HepG2 (cell line): ENCODE measurements around the gene P2RY2. TPM values are rescaled to one million over a fixed set of nuclear protein-coding genes. Genes with fewer than 3 reads are reported as not detected.

Experiments used
- ATRX ChIP-seq: sonication (generic); formaldehyde crosslinking; IDR thresholded peaks from 2 replicates; pipeline ENCODE4 v1.4.0; 2020; ENCODE audit warnings: missing genetic modification reagents, borderline replicate concordance
- BCL6 ChIP-seq: IDR thresholded peaks from 2 replicates; pipeline ENCODE4 v1.6.1; 2016; ENCODE audit warnings: missing genetic modification reagents, missing compliant biosample characterization
- CCAR2 ChIP-seq: fragments of 200-400 bp; formaldehyde crosslinking; optimal IDR thresholded peaks from 2 replicates; pipeline ENCODE3; 2018; ENCODE audit warnings: low read depth, mild to moderate bottlenecking, low read length, moderate library complexity
- GABPA ChIP-seq, 2 experiments: IDR thresholded peaks; 2 replicates each; pipeline ENCODE4 v1.6.1; 2011 to 2016; ENCODE audit warnings: low read depth in 2 of 2, low read length in 1 of 2, missing biosample characterization in 1 of 2, missing genetic modification characterization in 1 of 2
- IRF1 ChIP-seq: sonication (generic); formaldehyde crosslinking; IDR thresholded peaks from 2 replicates; pipeline ENCODE4 v1.4.0; 2020; ENCODE audit warnings: low read depth, mild to moderate bottlenecking, missing genetic modification reagents
- ISL2 ChIP-seq: sonication (generic); formaldehyde crosslinking; IDR thresholded peaks from 2 replicates; pipeline ENCODE4 v1.5.0; 2020; ENCODE audit warnings: missing genetic modification reagents
- MIER2 ChIP-seq: IDR thresholded peaks from 2 replicates; pipeline ENCODE4 v1.6.1; 2016; ENCODE audit warnings: missing biosample characterization, missing genetic modification reagents
- NKX3-1 ChIP-seq: sonication (generic); formaldehyde crosslinking; IDR thresholded peaks from 2 replicates; pipeline ENCODE4 v1.5.0; 2020; ENCODE audit warnings: missing genetic modification reagents
- PAX8 ChIP-seq: sonication (generic); formaldehyde crosslinking; IDR thresholded peaks from 2 replicates; pipeline ENCODE4 v1.8.0; 2022; ENCODE audit warnings: mild to moderate bottlenecking, missing genetic modification reagents, borderline replicate concordance
- REST ChIP-seq, 2 experiments: IDR thresholded peaks; 2 replicates each; pipeline ENCODE4 v1.6.1; 2011 to 2012; ENCODE audit warnings: low read length in 2 of 2, borderline replicate concordance in 1 of 2, low read depth in 1 of 2, mild to moderate bottlenecking in 1 of 2, moderate library complexity in 1 of 2
- RFX1 ChIP-seq: fragments of 450-650 bp; IDR thresholded peaks from 2 replicates; pipeline ENCODE4 v1.6.1; 2017
- SAP130 ChIP-seq: IDR thresholded peaks from 2 replicates; pipeline ENCODE4 v1.6.1; 2016; ENCODE audit warnings: low read depth
- SOX5 ChIP-seq: IDR thresholded peaks from 2 replicates; pipeline ENCODE4 v1.6.1; 2016; ENCODE audit warnings: borderline replicate concordance
- XBP1 ChIP-seq: sonication (generic); formaldehyde crosslinking; IDR thresholded peaks from 2 replicates; pipeline ENCODE4 v1.5.0; 2020; ENCODE audit warnings: missing genetic modification reagents
- ZBTB10 ChIP-seq: sonication (generic); formaldehyde crosslinking; IDR thresholded peaks from 2 replicates; pipeline ENCODE4 v1.4.0; 2020; ENCODE audit warnings: missing genetic modification reagents, borderline replicate concordance
- ZBTB44 ChIP-seq: sonication (generic); formaldehyde crosslinking; IDR thresholded peaks from 2 replicates; pipeline ENCODE4 v1.4.0; 2020; ENCODE audit warnings: missing genetic modification reagents
- ZBTB7B ChIP-seq: sonication (generic); formaldehyde crosslinking; IDR thresholded peaks from 2 replicates; pipeline ENCODE4 v1.4.0; 2020; ENCODE audit warnings: missing genetic modification reagents
- ZNF180 ChIP-seq: sonication (generic); formaldehyde crosslinking; IDR thresholded peaks from 2 replicates; pipeline ENCODE4 v1.4.0; 2020; ENCODE audit warnings: low read depth, missing genetic modification reagents, borderline replicate concordance
- ZNF564 ChIP-seq: sonication (generic); formaldehyde crosslinking; IDR thresholded peaks from 2 replicates; pipeline ENCODE4 v1.8.1; 2023; ENCODE audit warnings: mild to moderate bottlenecking, missing genetic modification reagents
- ZNF775 ChIP-seq: sonication (generic); formaldehyde crosslinking; IDR thresholded peaks from 2 replicates; pipeline ENCODE4 v1.4.0; 2020; ENCODE audit warnings: missing genetic modification reagents, mild to moderate bottlenecking, moderate library complexity, borderline replicate concordance
- ZNF777 ChIP-seq: sonication (generic); formaldehyde crosslinking; IDR thresholded peaks from 2 replicates; pipeline ENCODE4 v1.4.0; 2020; ENCODE audit warnings: missing genetic modification reagents
- polyA plus RNA-seq, 8 experiments: library from polyadenylated mRNA; depleted of rRNA in 3 of 8; stranded (reverse) in 7 of 8; unstranded in 1 of 8; fragments of >200 nt; fragmentation: Illumina TruSeq in 4 of 8; extraction: Trizol in 4 of 8; gene quantifications; 2 replicates each; pipeline versions ENCODE4 v1.2.1 to v1.2.3, GENCODE V29; 2011 to 2016; ENCODE audit warnings: low read depth in 4 of 8, missing spikeins in 1 of 8, mixed read lengths in 1 of 8; ENCODE audit not compliant: insufficient read depth in 1 of 8
- total RNA-seq, 5 experiments: library from RNA; depleted of rRNA; stranded (reverse); fragments of >200 nt; fragmentation: Illumina TruSeq; extraction: Trizol; gene quantifications; 2 replicates each; pipeline ENCODE4 v1.2.3, GENCODE V29; 2016; ENCODE audit warnings: low read depth in 1 of 5

Gene P2RY2
- total and polyA plus RNA-seq, 2 of the 13 experiments (the other 11 are each of a cell fraction or from before 2014, with no cell fraction given), result 0.95 to 3.1 TPM

- no peak for TF ChIP-seq REST (IDR thresholded peaks at IDR 0.05; ENCODE audit: borderline replicate concordance in 1 of 2, low read depth in 1 of 2, low read length in 2 of 2)
- TF ChIP-seq ZNF777, result no peak; the same call in 1 of the 2 replicates
- TF ChIP-seq IRF1 (CRISPR knock-in tag), result no peak
- no peak for TF ChIP-seq ZBTB44
- peak; percentile 16; the same call in 1 of the 2 replicates for TF ChIP-seq SOX5 (CRISPR knock-in tag)
- TF ChIP-seq ISL2 (CRISPR knock-in tag), result peak; percentile 66
- TF ChIP-seq ZNF180, result no peak
- no peak for TF ChIP-seq ZNF775 (CRISPR knock-in tag)
- no peak for TF ChIP-seq ATRX (CRISPR knock-in tag)
- TF ChIP-seq BCL6, result peak; percentile 5; the same call in 1 of the 2 replicates
- TF ChIP-seq PAX8 (CRISPR knock-in tag), result no peak
- no peak for TF ChIP-seq SAP130 (CRISPR knock-in tag)
- TF ChIP-seq RFX1, result no peak
- no peak for TF ChIP-seq ZNF564 (CRISPR knock-in tag)
- TF ChIP-seq GABPA (IDR thresholded peaks at IDR 0.05; ENCODE audit: low read depth, low read length), result no peak
- peak; percentile 36; the same call in 1 of the 2 replicates for TF ChIP-seq GABPA (CRISPR knock-in tag; IDR thresholded peaks at IDR 0.05; ENCODE audit: low read depth)
- TF ChIP-seq CCAR2, result no peak
- no peak for TF ChIP-seq XBP1 (CRISPR knock-in tag)
- TF ChIP-seq ZBTB7B, result peak; percentile 77; the same call in 1 of the 2 replicates
- TF ChIP-seq NKX3-1 (CRISPR knock-in tag), result no peak
- TF ChIP-seq MIER2 (CRISPR knock-in tag), result no peak
- peak; percentile 47; the same call in 1 of the 2 replicates for TF ChIP-seq ZBTB10
Observed at GRCh38 chr11:73172992-73173656, 45.0 kb upstream of the P2RY2 start (continued).
